Gastrocnemius medialis (tissue), 4 donors: ENCODE data around the gene PIWIL1. TPM values are rescaled to one million over a fixed set of nuclear protein-coding genes. Genes with fewer than 3 reads are reported as not detected.

Source experiments
- ATAC-seq, 2 donors: fragments of 150-250 bp; one replicate each; pipeline ENCODE4 v1.9.1; 2016
- DNase-seq, 2 donors: peaks; one replicate each; pipeline ENCODE4 v3.0.0-alpha.2; 2019
- H3K27ac ChIP-seq, 4 donors: fragments of 200-600 bp; sonication (generic); 1 replicate in 1 of 4; 2 replicates in 3 of 4; pipeline ENCODE4 v1.5.1; 2016 to 2018; ENCODE audit warnings: mild to moderate bottlenecking in 2 of 4, moderate library complexity in 1 of 4
- H3K27me3 ChIP-seq, 3 donors: fragments of 200-600 bp; sonication (generic) in 2 of 3; 1 replicate in 1 of 3; 2 replicates in 2 of 3; pipeline versions ENCODE4 v1.5.1 to v1.6.0; 2016 to 2019; ENCODE audit warnings: mild to moderate bottlenecking in 1 of 3, moderate library complexity in 1 of 3
- H3K36me3 ChIP-seq, 2 donors: fragments of 200-600 bp; sonication (generic) in 1 of 2; one replicate each; pipeline ENCODE4 v1.5.1; 2017 to 2018
- H3K4me1 ChIP-seq, 2 donors: fragments of 200-600 bp; sonication (generic) in 1 of 2; one replicate each; pipeline ENCODE4 v1.5.1; 2016 to 2017; ENCODE audit warnings: mild to moderate bottlenecking in 2 of 2
- H3K4me3 ChIP-seq, 4 donors: fragments of 200-600 bp; sonication (generic) in 3 of 4; 1 replicate in 1 of 4; 2 replicates in 3 of 4; pipeline ENCODE4 v1.5.1; 2016 to 2019; ENCODE audit warnings: mild to moderate bottlenecking in 2 of 4
- H3K9me3 ChIP-seq, 3 donors: fragments of 200-600 bp; sonication (generic) in 2 of 3; 1 replicate in 1 of 3; 2 replicates in 2 of 3; pipeline ENCODE4 v1.5.1; 2016 to 2019
- POLR2A ChIP-seq, 2 donors: fragments of 450-650 bp; IDR thresholded peaks; one replicate each; pipeline ENCODE4 v1.6.1; 2017; ENCODE audit warnings: antibody characterized with exemption in 2 of 2, mild to moderate bottlenecking in 2 of 2, moderate library complexity in 2 of 2
- in situ Hi-C, 4 donors: fragments of 200-750 bp; cut with MboI; loops; one replicate each; pipeline versions ENCODE4 v1.15.0 to v1.8.0; 2017; ENCODE audit warnings: low sequenced_read_pairs in 4 of 4
- intact Hi-C: fragments of 100-400 bp; cut with DNase I; formaldehyde crosslinking; loops from one replicate; pipeline ENCODE4 v1.15.1; 2023; ENCODE audit warnings: low total_unique reads
- total RNA-seq, 4 donors: library from RNA; depleted of rRNA; stranded (reverse); fragments of >200 nt; gene quantifications; one replicate each; pipeline versions ENCODE4 v1.1.0 to v1.2.3, GENCODE V29; 2016
- TF ChIP-seq, protein P1 (sequence below), 5 experiments: fragments of 450-650 bp in 3 of 5; fragments of 200-600 bp in 2 of 5; sonication (generic) in 2 of 5; IDR thresholded peaks in 4 of 5; conservative IDR thresholded peaks in 1 of 5; 1 replicate in 4 of 5; 2 replicates in 1 of 5; pipeline ENCODE4 v1.5.1; 2016 to 2019; ENCODE audit warnings: antibody characterized with exemption in 5 of 5, mild to moderate bottlenecking in 3 of 5, moderate library complexity in 3 of 5

The PIWIL1 gene
- total RNA-seq, 4 donors from 2014 or later = not detected

DNA sequence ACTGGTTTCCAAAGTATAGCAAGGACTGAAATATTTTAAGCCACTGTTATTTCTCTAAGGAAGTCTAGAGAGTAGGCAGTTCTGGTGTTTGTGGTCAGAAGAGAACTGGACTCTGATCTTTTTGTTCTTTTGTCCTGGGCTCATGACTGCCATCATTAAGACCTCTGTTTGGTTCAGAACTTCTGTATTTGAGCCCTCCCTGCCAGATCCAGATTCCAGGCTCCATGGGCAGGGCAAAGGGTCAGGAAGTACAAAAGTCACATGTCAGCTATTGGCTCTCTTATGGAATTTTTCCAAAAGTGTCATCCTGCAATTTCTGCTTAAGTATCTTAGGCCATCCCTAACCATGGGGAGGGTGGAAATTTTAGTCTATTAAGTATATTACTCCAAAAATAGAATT, 6.8 kb downstream of the PIWIL1 start:
- Histone ChIP-seq H3K4me3 (no peak overlapping the region), H3K36me3 (no peaks in the 10 kb centered on the region), H3K27me3 (peaks cover 4 to 9% (median 7%) of the 10 kb centered on the region in 3 donors), H3K4me1 (no peaks in the 10 kb centered on the region), H3K9me3 (no peaks in the 10 kb centered on the region), H3K27ac (no peak overlapping the region)
- DNase-seq (no peak), ATAC-seq (no peak)
- intact Hi-C loops (no loop called here), in situ Hi-C loops (loop anchor here in 1 of 4 donors (10.0 kb wide), 1 partner anchor 310 kb away; no protein-coding TSS in a partner anchor)
- TF ChIP-seq POLR2A (IDR thresholded peaks at IDR 0.05) = no peak
- TF ChIP-seq, protein P1, sequence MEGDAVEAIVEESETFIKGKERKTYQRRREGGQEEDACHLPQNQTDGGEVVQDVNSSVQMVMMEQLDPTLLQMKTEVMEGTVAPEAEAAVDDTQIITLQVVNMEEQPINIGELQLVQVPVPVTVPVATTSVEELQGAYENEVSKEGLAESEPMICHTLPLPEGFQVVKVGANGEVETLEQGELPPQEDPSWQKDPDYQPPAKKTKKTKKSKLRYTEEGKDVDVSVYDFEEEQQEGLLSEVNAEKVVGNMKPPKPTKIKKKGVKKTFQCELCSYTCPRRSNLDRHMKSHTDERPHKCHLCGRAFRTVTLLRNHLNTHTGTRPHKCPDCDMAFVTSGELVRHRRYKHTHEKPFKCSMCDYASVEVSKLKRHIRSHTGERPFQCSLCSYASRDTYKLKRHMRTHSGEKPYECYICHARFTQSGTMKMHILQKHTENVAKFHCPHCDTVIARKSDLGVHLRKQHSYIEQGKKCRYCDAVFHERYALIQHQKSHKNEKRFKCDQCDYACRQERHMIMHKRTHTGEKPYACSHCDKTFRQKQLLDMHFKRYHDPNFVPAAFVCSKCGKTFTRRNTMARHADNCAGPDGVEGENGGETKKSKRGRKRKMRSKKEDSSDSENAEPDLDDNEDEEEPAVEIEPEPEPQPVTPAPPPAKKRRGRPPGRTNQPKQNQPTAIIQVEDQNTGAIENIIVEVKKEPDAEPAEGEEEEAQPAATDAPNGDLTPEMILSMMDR (IDR thresholded peaks at IDR 0.05 in 4 of 5, conservative IDR thresholded peaks at IDR 0.05 in 1 of 5) = no peak

DNA sequence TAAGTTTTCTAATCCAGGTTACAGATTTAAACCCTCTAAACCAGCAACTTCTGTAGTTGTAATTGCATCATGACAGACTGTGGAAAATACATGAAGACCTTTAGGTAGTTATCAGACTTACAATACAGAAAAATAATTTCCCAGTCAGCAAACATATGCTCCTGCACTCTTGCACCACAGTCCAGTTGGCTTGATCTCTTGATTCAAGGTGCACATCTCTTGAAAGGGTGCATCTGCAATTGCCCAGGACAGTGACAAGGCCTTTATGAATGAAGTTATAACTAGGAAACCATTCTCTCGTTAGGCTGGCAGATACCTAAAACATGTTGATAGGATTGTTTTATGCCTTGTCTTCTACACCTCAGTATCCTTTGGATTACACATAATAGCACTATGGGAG, 7.6 kb downstream of the PIWIL1 start:
- Histone ChIP-seq H3K9me3 (no peaks in the 10 kb centered on the region), H3K27ac (no peak overlapping the region), H3K36me3 (no peaks in the 10 kb centered on the region), H3K27me3 (peaks cover 0 to 5% (median 3%) of the 10 kb centered on the region in 3 donors), H3K4me1 (no peaks in the 10 kb centered on the region), H3K4me3 (no peak overlapping the region)
- intact Hi-C loops (no loop called here), in situ Hi-C loops (loop anchor here in 1 of 4 donors (10.0 kb wide), 1 partner anchor 310 kb away; no protein-coding TSS in a partner anchor)
- ATAC-seq = no peak
- TF ChIP-seq POLR2A (IDR thresholded peaks at IDR 0.05) = no peak
- TF ChIP-seq, protein P1 (IDR thresholded peaks at IDR 0.05 in 4 of 5, conservative IDR thresholded peaks at IDR 0.05 in 1 of 5) = no peak
- no peak for DNase-seq

- H3K9me3 ChIP-seq = no peaks in the 10 kb centered on the region
- TF ChIP-seq POLR2A (IDR thresholded peaks at IDR 0.05) = no peak
- TF ChIP-seq, protein P1 (IDR thresholded peaks at IDR 0.05 in 4 of 5, conservative IDR thresholded peaks at IDR 0.05 in 1 of 5) = no peak
- H3K4me3 ChIP-seq = no peak overlapping the region
- DNase-seq = no peak
- intact Hi-C loops = no loop called here
- no peak overlapping the region for H3K27ac ChIP-seq
- H3K4me1 ChIP-seq = no peaks in the 10 kb centered on the region
- peaks cover 0 to 9% (median 3%) of the 10 kb centered on the region in 3 donors for H3K27me3 ChIP-seq
- no peak for ATAC-seq
- in situ Hi-C loops = loop anchor here in 1 of 4 donors (10.0 kb wide), 1 partner anchor 313 kb away; no protein-coding TSS in a partner anchor
- no peaks in the 10 kb centered on the region for H3K36me3 ChIP-seq
Measured at GRCh38 chr12:130347588-130347987, 9.9 kb downstream of the PIWIL1 start.

GRCh38 chr12:130350715-130351114, 13.0 kb downstream of the PIWIL1 start:
- Histone ChIP-seq H3K9me3 (no peaks in the 10 kb centered on the region), H3K27ac (no peak overlapping the region), H3K4me3 (no peak overlapping the region), H3K36me3 (no peaks in the 10 kb centered on the region), H3K4me1 (no peaks in the 10 kb centered on the region), H3K27me3 (peaks cover 0 to 16% (median 3%) of the 10 kb centered on the region in 3 donors)
- intact Hi-C loops = no loop called here
- DNase-seq (no peak), ATAC-seq (no peak)
- in situ Hi-C loops = no loop called here
- TF ChIP-seq POLR2A (IDR thresholded peaks at IDR 0.05) = no peak
- TF ChIP-seq, protein P1 (IDR thresholded peaks at IDR 0.05 in 4 of 5, conservative IDR thresholded peaks at IDR 0.05 in 1 of 5) = no peak

DNA sequence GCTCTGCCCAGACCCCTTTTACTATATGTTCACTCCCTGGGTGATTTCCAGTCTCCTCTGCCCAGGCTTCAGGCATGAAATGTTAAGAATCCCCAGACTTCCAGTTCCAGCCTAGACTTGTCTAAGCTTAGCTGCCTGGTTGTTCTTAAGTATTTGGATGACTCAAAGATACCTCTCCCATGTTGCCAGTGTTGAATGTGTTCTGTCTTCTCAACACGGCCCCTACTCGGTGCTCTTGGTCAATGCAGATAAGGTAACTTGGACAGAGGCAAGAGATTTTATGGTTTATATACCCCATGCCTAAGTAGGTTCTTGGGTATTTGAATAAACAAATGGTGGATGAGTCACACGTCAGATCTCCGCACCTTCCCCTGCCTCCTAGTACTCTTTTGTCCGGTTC, 13.6 kb downstream of the PIWIL1 start:
- peaks cover 0 to 17% (median 5%) of the 10 kb centered on the region in 3 donors for H3K27me3 ChIP-seq
- no peaks in the 10 kb centered on the region for H3K4me1 ChIP-seq
- no peak overlapping the region for H3K27ac ChIP-seq
- H3K4me3 ChIP-seq = no peak overlapping the region
- intact Hi-C loops = no loop called here
- no peaks in the 10 kb centered on the region for H3K36me3 ChIP-seq
- no peak for TF ChIP-seq POLR2A (IDR thresholded peaks at IDR 0.05)
- TF ChIP-seq, protein P1 (IDR thresholded peaks at IDR 0.05 in 4 of 5, conservative IDR thresholded peaks at IDR 0.05 in 1 of 5) = no peak
- DNase-seq (no peak), ATAC-seq (no peak)
- H3K9me3 ChIP-seq = no peaks in the 10 kb centered on the region
- in situ Hi-C loops = no loop called here
